T-cell (primary cell): ENCODE measurements around the gene CD1D. TPM values are rescaled to one million over a fixed set of nuclear protein-coding genes. Genes with fewer than 3 reads are reported as not detected.
"Not testable (repeated sequence)": the region's sequence is repeated elsewhere in the genome, so short reads cannot be mapped to it uniquely, and the experiment has no call there.

Source experiments
- ATAC-seq, 4 experiments: fragments of 200-7000 bp in 3 of 4; fragments of 150-1000 bp in 1 of 4; cut with Tn5 transposase; replicated peaks in 1 of 4; 1 replicate in 3 of 4; 2 replicates in 1 of 4; pipeline ENCODE4 v1.10.0; 2021; ENCODE audit warnings: moderate library complexity in 3 of 4, mild to moderate bottlenecking in 2 of 4, moderate number of reproducible peaks in 1 of 4
- CTCF ChIA-PET, 2 donors: fragments of 300-600 bp; sonication (Branson Sonifier 250); formaldehyde crosslinking; loops; one replicate each; lab custom pipeline; 2022; ENCODE audit warnings: antibody characterized with exemption in 2 of 2; lab: Charles Lee
- POLR2A ChIA-PET, 2 donors: fragments of 300-600 bp; sonication (Branson Sonifier 250); formaldehyde crosslinking; loops; one replicate each; lab custom pipeline; 2022; ENCODE audit warnings: antibody characterized with exemption in 2 of 2; lab: Charles Lee
- DNase-seq, 35 experiments: peaks; one replicate each; pipeline versions ENCODE4 v3.0.0 to v3.0.0-alpha.2; 2013 to 2023
- H3K27ac ChIP-seq: one replicate; pipeline ENCODE4 v1.5.1; 2013; ENCODE audit warnings: low read length
- H3K27me3 ChIP-seq, 2 experiments: replicated peaks in 1 of 2; 1 replicate in 1 of 2; 2 replicates in 1 of 2; pipeline versions ENCODE4 v1.6.1 to v1.7.0; 2013; ENCODE audit warnings: low read length in 1 of 2, mixed read lengths in 1 of 2; ENCODE audit not compliant: control insufficient read depth in 2 of 2, insufficient read depth in 2 of 2; ENCODE audit errors: extremely low read depth in 1 of 2
- H3K36me3 ChIP-seq, 2 donors: 1 replicate in 1 of 2; 2 replicates in 1 of 2; pipeline versions ENCODE4 v1.6.1 to v1.7.0; 2013; ENCODE audit warnings: low read length in 1 of 2; ENCODE audit not compliant: control insufficient read depth in 2 of 2, insufficient read depth in 1 of 2; ENCODE audit errors: extremely low read depth in 1 of 2
- H3K4me1 ChIP-seq, 2 experiments: 1 replicate in 1 of 2; 2 replicates in 1 of 2; pipeline versions ENCODE4 v1.6.1 to v1.7.0; 2013; ENCODE audit warnings: low read length in 2 of 2, mixed read lengths in 1 of 2; ENCODE audit not compliant: insufficient read depth in 2 of 2, control insufficient read depth in 1 of 2; ENCODE audit errors: extremely low read depth in 1 of 2
- H3K4me3 ChIP-seq, 2 donors: 1 replicate in 1 of 2; 2 replicates in 1 of 2; pipeline versions ENCODE4 v1.5.1 to v1.7.0; 2013; ENCODE audit warnings: mild to moderate bottlenecking in 2 of 2, low read length in 1 of 2, moderate library complexity in 1 of 2; ENCODE audit not compliant: control insufficient read depth in 1 of 2; ENCODE audit errors: extremely low read depth in 1 of 2
- H3K9me3 ChIP-seq: 2 replicates; pipeline ENCODE4 v1.7.0; 2013
- H3K27ac Mint-ChIP-seq, 2 donors: one replicate each; pipeline ENCODE4 v1.8.0; 2020 to 2021; ENCODE audit warnings: mild to moderate bottlenecking in 2 of 2, mixed read lengths in 2 of 2
- H3K27me3 Mint-ChIP-seq, 2 donors: one replicate each; pipeline ENCODE4 v1.8.0; 2021 to 2022; ENCODE audit warnings: mixed read lengths in 2 of 2
- H3K36me3 Mint-ChIP-seq: one replicate; pipeline ENCODE4 v1.8.0; 2021; ENCODE audit warnings: mixed read lengths
- H3K4me1 Mint-ChIP-seq, 3 donors: one replicate each; pipeline ENCODE4 v1.8.0; 2020 to 2022; ENCODE audit warnings: mixed read lengths in 3 of 3, mild to moderate bottlenecking in 1 of 3
- H3K4me3 Mint-ChIP-seq, 3 donors: one replicate each; pipeline ENCODE4 v1.8.0; 2020 to 2022; ENCODE audit warnings: mild to moderate bottlenecking in 3 of 3, mixed read lengths in 3 of 3, moderate library complexity in 3 of 3
- H3K9me3 Mint-ChIP-seq, 3 donors: one replicate each; pipeline ENCODE4 v1.8.0; 2020 to 2022; ENCODE audit warnings: mixed read lengths in 3 of 3
- WGBS: methylation state at CpG from one replicate; pipeline ENCODE4 v1.1.5; 2013; ENCODE audit warnings: missing lambda C conversion rate; ENCODE audit not compliant: insufficient coverage; 5-methylcytosine and 5-hydroxymethylcytosine counted together
- total RNA-seq, 35 experiments: library from RNA in 6 of 35; stranded (reverse) in 6 of 35; fragments of 120-200 nt in 1 of 35; gene quantifications; one replicate each; pipeline versions ENCODE4 v1.2.1 to v1.2.4 and lab custom pipeline; 2013 to 2026

The CD1D gene
- total RNA-seq, 5 donors from 2014 or later (not counting 1 experiment from before 2014, with no cell fraction given) = 0.10 to 0.22 (median 0.20) TPM; not detected in 2

DNA sequence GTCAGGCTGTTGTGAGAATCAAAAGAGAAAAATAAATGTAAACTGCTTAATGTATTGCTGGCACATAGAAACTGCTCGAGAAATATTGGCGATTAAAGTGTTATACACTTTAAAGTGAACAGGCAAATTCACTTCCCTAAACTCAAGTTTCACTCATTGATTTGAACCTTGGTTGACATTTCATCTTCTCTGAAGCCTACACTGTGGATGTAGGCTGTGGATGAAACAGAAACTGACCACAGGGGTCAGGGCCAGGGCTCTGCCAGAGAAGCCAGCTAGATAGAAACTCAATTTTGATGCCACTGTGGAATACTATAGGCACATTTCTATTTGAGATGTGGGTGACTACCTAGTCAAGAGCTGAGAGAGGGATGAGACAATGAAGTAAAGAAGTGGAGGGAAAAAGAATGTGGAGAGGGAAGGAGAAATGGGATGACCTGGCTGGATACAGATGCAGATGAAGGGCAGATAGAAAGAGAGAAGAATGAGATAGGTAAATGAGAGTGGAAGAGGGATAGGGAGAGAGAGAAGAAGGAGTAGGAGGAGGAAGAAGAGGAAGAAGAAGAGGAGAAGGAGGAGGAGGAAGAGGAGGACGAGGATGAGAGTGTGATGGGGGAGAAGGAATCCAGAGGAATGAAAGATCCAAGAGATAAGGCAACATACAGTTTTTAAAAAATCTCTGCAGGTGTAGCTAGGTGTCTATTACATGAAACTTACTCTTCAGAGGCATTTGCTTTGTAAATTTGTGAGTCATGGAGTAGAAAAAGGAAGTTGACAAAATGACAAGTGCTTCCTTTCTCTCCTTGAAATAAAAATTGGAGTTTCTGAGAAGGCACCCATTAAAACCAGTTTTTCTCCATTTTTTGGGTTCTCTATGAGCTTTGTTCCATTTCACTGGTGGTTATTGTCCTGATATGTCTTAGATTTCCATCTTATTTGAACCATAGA lies 17.4 kb upstream of the CD1D start:
- POLR2A ChIA-PET = no interaction called here
- Mint-ChIP-seq H3K36me3 (no peaks in the 10 kb centered on the region), H3K27me3 (peaks cover 45 to 48% of the 10 kb centered on the region in 2 donors), H3K4me1 (peaks cover 0 to 2% (median 0%) of the 10 kb centered on the region in 3 donors), H3K27ac (no peak overlapping the region), H3K9me3 (no peaks in the 10 kb centered on the region), H3K4me3 (no peak overlapping the region)
- Histone ChIP-seq H3K4me1 (no peaks in the 10 kb centered on the region), H3K4me3 (no peak overlapping the region), H3K9me3 (no peaks in the 10 kb centered on the region), H3K27me3 (peaks cover 0 to 3% of the 10 kb centered on the region in 2 experiments), H3K27ac (no peak overlapping the region), H3K36me3 (no peaks in the 10 kb centered on the region)
- CTCF ChIA-PET = interaction anchor here in 1 of 2 donors (0.7 kb wide), 1 partner anchor 1616 kb away, joined by 3 read pairs; no protein-coding TSS in a partner anchor
- DNase-seq (no peak), ATAC-seq (no peak)
- no CpG with 5 or more reads among the region's 3 CpGs for WGBS

DNA sequence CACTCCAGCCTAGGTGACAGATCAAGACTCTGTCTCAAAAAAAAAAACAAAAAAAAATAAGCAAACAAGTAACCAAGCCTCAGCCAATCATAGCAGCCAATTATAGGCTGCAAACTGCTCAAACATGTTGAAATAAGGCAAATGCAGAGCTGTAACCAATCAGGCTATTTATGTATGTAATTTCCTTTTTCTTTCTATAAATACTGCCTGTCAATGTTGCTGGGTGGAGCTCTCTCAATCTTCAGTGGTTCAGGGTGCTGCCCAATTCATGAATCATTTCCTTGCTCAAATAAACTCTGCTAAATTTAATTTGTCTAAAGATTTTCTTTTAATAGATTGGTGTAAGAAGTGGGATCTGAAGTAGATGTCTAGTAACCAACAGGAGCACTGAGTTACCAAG lies 11.6 kb upstream of the CD1D start:
- no peak overlapping the region for H3K27ac Mint-ChIP-seq
- no peak for ATAC-seq
- DNase-seq = no peak
- Histone ChIP-seq H3K9me3 (no peaks in the 10 kb centered on the region), H3K27ac (no peak overlapping the region), H3K4me1 (no peaks in the 10 kb centered on the region), H3K27me3 (peaks cover 0 to 3% of the 10 kb centered on the region in 2 experiments), H3K36me3 (no peaks in the 10 kb centered on the region), H3K4me3 (no peak overlapping the region)
- no peaks in the 10 kb centered on the region for H3K36me3 Mint-ChIP-seq
- ChIA-PET CTCF (no interaction called here), POLR2A (no interaction called here)
- no peak overlapping the region for H3K4me3 Mint-ChIP-seq
- no peaks in the 10 kb centered on the region for H3K4me1 Mint-ChIP-seq
- H3K27me3 Mint-ChIP-seq = peaks cover 18 to 22% of the 10 kb centered on the region in 2 donors
- H3K9me3 Mint-ChIP-seq = peaks cover 0 to 2% (median 0%) of the 10 kb centered on the region in 3 donors

DNA sequence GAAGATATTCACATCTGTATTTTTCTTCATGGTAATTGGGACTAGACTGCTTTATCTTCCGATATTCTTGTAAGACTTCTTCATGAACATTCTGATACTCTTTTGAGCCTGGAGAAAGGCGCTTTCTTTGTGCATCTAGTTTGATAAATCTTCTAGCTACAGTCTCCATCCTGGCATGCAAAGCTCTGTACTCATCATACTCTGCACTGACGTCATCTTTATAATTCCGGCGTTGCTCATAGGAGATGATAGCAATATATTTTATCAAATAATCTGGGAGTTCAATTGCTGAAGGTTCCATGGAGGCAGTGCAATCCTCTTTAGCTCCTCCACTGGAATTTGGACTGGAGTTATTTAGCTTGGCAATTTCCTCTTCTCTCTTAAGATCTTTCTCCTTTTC lies 4.8 kb upstream of the CD1D start:
- peaks cover 6 to 25% (median 15%) of the 10 kb centered on the region in 3 donors for H3K4me1 Mint-ChIP-seq
- H3K27ac Mint-ChIP-seq, H3K4me3 ChIP-seq, H3K4me1 ChIP-seq, H3K9me3 ChIP-seq, H3K27ac ChIP-seq, H3K36me3 ChIP-seq, H3K9me3 Mint-ChIP-seq, ATAC-seq, H3K4me3 Mint-ChIP-seq, CTCF ChIA-PET, H3K36me3 Mint-ChIP-seq, DNase-seq, POLR2A ChIA-PET: not testable (repeated sequence)
- 93% methylated on average over 2 of the region's 5 CpGs for WGBS
- H3K27me3 Mint-ChIP-seq = peaks cover 47 to 49% of the 10 kb centered on the region in 2 donors
- H3K27me3 ChIP-seq = peaks cover 0 to 24% of the 10 kb centered on the region in 2 experiments

DNA sequence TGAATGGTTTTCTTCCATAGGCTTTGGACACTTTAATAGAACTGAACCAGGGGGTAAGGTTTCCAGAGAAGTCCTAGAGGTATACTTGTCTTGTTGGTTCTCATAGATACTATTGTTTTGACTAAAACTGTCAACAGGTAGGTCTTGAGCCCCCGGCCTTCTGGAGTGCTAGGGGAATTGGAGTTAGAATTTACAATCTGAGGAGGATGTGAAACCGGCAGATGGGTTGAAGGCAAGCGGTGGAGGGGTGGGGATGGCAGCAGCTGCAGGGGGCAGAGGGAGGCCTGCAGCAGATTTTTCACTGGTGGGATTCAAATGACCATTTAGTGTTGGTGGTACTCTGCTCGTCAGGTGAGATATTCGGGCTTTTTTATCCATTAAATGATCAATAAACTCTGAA lies 4.3 kb upstream of the CD1D start:
- no peak overlapping the region for H3K4me3 Mint-ChIP-seq
- CTCF ChIA-PET = no interaction called here

DNA sequence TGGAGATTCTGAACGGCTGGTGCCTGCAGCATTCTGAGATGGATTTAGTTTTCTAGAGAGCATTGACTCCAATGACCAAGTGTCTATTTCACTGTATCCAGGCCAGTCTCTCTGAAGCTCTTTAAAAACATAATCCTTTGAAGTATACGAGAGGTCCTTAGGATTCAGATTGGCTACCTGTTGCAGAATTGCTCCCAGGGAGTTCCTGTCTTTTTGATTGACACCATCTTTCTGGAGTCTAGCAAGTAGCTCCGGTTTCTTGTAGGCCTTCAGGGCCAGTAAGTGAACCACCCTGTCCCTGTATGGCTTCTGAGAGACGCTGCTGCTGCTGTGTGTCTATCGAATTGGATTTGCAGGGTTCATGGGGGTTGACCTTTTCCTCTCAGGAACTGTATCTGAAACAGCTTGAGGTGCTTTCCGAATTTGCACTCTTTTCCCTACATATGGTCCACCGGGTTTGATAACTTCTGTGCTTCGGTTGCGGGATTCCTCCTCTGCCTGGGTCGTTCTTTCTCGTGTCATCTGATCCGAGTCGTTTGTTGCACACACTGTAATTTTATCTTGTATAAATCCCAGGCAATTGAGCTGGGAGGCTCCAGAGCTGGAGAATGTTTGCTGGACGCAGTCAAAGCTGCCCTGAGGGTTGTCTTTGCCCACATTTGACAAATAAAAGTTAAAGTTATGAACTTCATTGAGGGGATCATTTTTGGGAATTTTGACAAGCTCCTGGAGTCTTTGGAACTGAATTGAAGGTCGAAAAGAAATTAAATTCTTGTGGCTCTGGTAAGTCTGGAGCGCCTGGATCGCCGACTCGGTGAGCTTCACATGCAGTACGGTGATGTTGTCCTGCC lies 3.6 kb upstream of the CD1D start:
- POLR2A ChIA-PET, H3K27ac ChIP-seq, H3K4me1 ChIP-seq, H3K9me3 ChIP-seq, ATAC-seq, H3K4me3 ChIP-seq, H3K36me3 ChIP-seq, H3K9me3 Mint-ChIP-seq, H3K27ac Mint-ChIP-seq, H3K36me3 Mint-ChIP-seq, DNase-seq: not testable (repeated sequence)
- CTCF ChIA-PET = interaction anchor here in 1 of 2 donors (0.7 kb wide), 1 partner anchor 1772 kb away, joined by 4 read pairs; no protein-coding TSS in a partner anchor
- 94% methylated on average over 12 of the region's 20 CpGs for WGBS
- peaks cover 0 to 36% of the 10 kb centered on the region in 2 experiments for H3K27me3 ChIP-seq
- H3K27me3 Mint-ChIP-seq = peaks cover 56 to 59% of the 10 kb centered on the region in 2 donors
- peaks cover 17 to 35% (median 26%) of the 10 kb centered on the region in 3 donors for H3K4me1 Mint-ChIP-seq
- peak overlapping the region in 1 of 3 donors; percentile 40 for H3K4me3 Mint-ChIP-seq

More for the DNA sequence above, 4.3 kb upstream of the CD1D start:
- ATAC-seq (no peak), DNase-seq (no peak)
- Mint-ChIP-seq H3K36me3 (no peaks in the 10 kb centered on the region), H3K4me1 (peaks cover 11 to 30% (median 19%) of the 10 kb centered on the region in 3 donors), H3K27me3 (peaks cover 50 to 52% of the 10 kb centered on the region in 2 donors), H3K9me3 (no peaks in the 10 kb centered on the region), H3K27ac (no peak overlapping the region)
- POLR2A ChIA-PET = no interaction called here
- peaks cover 0 to 29% of the 10 kb centered on the region in 2 experiments for H3K27me3 ChIP-seq
- 68% methylated on average over 3 of the region's 5 CpGs for WGBS
- no peak overlapping the region for H3K27ac ChIP-seq
- no peaks in the 10 kb centered on the region for H3K36me3 ChIP-seq
- H3K4me1 ChIP-seq = peaks cover 5 to 7% of the 10 kb centered on the region in 2 experiments
- no peak overlapping the region for H3K4me3 ChIP-seq
- no peaks in the 10 kb centered on the region for H3K9me3 ChIP-seq
